ENCODE data around the gene SH2D6.

The SH2D6 gene

DNA sequence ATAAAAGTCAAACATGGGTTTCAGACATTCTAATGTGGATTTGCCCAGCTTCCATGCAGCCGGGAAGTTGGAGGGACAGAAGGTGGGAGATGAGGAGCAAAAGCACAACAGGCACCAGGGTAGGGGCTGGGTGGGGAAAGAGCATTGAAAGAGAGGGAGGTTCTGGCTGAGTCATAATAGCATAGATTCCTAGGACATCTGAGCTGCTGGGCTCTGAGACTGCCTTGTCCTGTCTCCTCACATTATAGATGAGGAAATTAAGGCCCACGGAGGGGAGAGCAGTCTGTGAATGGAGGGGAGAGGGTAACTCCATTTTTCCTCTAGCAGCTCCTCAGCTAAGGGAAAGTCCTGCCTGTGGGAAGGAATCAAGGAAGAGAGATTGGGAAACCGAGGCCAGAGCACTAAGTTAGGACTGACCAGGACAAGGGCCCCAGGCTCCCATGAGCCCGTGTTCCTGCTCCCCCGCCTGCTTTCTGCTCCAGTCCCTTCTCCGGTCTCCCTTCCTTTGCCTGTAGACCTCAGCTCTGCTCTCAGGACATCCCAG is 26.2 kb downstream of the SH2D6 start:
- no peaks in the 10 kb centered on the region for H3K36me3 ChIP-seq (replicated peaks)
- DNase-seq = no peak

DNA sequence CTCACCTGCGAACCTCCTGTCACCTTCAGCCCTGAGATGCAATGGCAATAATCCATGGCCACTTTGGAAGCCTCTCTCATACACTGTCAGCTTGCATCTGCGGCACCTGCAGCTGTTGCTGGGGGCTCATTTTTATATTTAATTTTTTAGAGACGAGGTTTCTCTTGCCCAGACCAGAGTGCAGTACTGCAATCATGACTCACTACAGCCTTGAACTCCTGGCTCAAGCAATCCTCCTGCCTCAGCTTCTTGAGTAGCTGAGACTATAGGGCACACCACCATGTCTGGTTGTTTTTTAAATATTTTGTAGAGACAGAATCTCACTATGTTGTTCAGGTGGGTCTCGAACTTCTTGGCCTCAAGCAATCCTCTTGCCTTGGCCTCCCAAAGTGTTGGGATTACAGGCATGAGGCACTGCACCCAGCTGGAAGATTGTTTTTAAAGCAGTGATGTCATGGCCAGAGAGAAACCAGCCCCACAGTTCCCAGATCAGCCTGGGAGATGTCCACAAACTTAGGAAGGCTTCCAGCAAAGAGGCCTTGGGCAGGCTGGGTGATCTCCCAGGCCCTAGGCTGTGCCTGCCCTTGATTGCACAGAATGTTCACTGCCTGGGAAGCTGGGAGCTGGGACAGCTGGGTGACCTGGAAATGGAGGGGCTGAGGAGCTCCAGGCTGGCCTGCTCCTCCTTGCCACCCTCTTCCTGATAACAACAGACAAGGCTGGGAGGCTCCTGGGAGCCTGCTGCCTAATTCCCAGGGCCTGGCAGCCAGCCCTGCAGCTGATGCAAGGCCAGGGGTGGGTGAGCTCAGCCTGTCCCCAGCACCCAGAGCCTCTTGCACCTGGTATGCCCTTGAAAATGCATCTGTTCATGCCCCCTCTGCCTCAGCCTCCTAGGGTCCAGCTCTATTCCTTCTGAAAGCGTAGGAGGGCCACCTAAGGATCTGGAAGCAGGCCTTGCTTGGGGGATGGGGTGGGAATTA is 27.1 kb downstream of the SH2D6 start:
- DNase-seq = no peak
- Histone ChIP-seq H3K27ac (peak overlapping the region; percentile 0), H3K27me3 (replicated peaks) (no peaks in the 10 kb centered on the region), H3K36me3 (replicated peaks) (no peaks in the 10 kb centered on the region), H3K4me3 (ENCODE audit: low read depth, low read length) (no peak overlapping the region)
- in situ Hi-C loops (cut with HindIII; ENCODE audit: low pct_ligation_motif_present, low sequenced_read_pairs) = no loop called here
- TF ChIP-seq, protein P1, sequence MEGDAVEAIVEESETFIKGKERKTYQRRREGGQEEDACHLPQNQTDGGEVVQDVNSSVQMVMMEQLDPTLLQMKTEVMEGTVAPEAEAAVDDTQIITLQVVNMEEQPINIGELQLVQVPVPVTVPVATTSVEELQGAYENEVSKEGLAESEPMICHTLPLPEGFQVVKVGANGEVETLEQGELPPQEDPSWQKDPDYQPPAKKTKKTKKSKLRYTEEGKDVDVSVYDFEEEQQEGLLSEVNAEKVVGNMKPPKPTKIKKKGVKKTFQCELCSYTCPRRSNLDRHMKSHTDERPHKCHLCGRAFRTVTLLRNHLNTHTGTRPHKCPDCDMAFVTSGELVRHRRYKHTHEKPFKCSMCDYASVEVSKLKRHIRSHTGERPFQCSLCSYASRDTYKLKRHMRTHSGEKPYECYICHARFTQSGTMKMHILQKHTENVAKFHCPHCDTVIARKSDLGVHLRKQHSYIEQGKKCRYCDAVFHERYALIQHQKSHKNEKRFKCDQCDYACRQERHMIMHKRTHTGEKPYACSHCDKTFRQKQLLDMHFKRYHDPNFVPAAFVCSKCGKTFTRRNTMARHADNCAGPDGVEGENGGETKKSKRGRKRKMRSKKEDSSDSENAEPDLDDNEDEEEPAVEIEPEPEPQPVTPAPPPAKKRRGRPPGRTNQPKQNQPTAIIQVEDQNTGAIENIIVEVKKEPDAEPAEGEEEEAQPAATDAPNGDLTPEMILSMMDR (IDR thresholded peaks at IDR 0.05; ENCODE audit: low read depth, low read length, missing control alignments) = no peak

More for the DNA sequence above, 26.2 kb downstream of the SH2D6 start:
- in situ Hi-C loops (cut with HindIII; ENCODE audit: low pct_ligation_motif_present, low sequenced_read_pairs) = no loop called here
- H3K27ac ChIP-seq = no peak overlapping the region
- no peaks in the 10 kb centered on the region for H3K27me3 ChIP-seq (replicated peaks)
- TF ChIP-seq, protein P1 (IDR thresholded peaks at IDR 0.05; ENCODE audit: low read depth, low read length, missing control alignments) = no peak
- no peak overlapping the region for H3K4me3 ChIP-seq (ENCODE audit: low read depth, low read length)

DNA sequence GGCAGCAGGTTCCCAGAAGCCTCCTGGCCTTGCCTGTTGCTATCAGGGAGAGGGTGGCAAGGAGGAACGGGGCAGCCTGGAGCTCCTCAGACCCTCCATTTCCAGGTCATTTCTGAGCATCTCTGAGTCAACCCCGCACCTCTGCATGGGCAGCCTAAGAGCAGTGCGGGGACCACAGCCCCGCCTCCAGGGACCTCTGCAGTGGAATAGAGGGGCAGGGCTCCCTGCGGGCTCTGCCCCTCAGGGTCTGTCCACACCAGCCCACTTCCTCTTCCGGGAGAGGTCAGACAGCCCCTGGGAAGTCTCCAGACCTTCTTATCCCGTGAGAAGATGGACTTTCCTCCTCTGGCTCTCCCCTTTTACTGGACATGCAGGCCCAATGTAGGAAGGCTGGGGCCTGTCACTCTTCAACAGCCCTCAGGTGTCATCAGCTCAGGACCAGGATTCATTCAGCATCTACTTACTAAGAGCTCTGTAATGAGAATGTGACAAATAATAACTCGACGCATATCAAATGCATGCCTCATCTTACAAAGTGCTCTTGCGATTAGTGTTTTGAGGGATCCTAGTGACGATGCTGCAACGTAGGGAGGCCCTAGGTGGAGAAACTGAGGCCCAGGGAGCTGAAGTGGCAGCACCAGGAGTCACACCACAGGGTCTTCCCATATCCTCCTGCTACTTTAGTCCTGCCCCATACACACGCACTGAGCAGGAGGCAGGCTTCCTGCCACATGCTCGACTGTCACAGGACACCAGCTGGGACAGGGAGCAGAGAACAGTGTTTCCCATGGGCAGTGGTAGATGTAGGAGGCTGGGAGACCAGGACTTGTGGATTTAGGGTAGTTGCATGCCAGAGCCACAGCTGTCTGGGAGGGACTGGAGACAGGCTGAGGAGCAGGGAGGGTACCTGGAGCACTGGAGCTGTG is 28.0 kb downstream of the SH2D6 start:
- TF ChIP-seq, protein P1 (IDR thresholded peaks at IDR 0.05; ENCODE audit: low read depth, low read length, missing control alignments) = no peak
- H3K27ac ChIP-seq = no peak overlapping the region
- no peak overlapping the region for H3K4me3 ChIP-seq (ENCODE audit: low read depth, low read length)
- no peaks in the 10 kb centered on the region for H3K36me3 ChIP-seq (replicated peaks)
- in situ Hi-C loops (cut with HindIII; ENCODE audit: low pct_ligation_motif_present, low sequenced_read_pairs) = no loop called here
- DNase-seq = no peak
- no peaks in the 10 kb centered on the region for H3K27me3 ChIP-seq (replicated peaks)

- in situ Hi-C loops (cut with HindIII; ENCODE audit: low pct_ligation_motif_present, low sequenced_read_pairs) = no loop called here
- Histone ChIP-seq H3K36me3 (replicated peaks) (no peaks in the 10 kb centered on the region), H3K27ac (no peak overlapping the region), H3K27me3 (replicated peaks) (no peaks in the 10 kb centered on the region), H3K4me3 (ENCODE audit: low read depth, low read length) (no peak overlapping the region)
- TF ChIP-seq, protein P1 (IDR thresholded peaks at IDR 0.05; ENCODE audit: low read depth, low read length, missing control alignments) = no peak
- no peak for DNase-seq
Observed at GRCh38 chr2:85447222-85447585, 28.7 kb downstream of the SH2D6 start.

GRCh38 chr2:85448461-85449213 is 30.1 kb downstream of the SH2D6 start:
- no peak overlapping the region for H3K4me3 ChIP-seq (ENCODE audit: low read depth, low read length)
- TF ChIP-seq, protein P1 (IDR thresholded peaks at IDR 0.05; ENCODE audit: low read depth, low read length, missing control alignments) = no peak
- DNase-seq = no peak
- in situ Hi-C loops (cut with HindIII; ENCODE audit: low pct_ligation_motif_present, low sequenced_read_pairs) = no loop called here
- H3K36me3 ChIP-seq (replicated peaks) = no peaks in the 10 kb centered on the region
- H3K27me3 ChIP-seq (replicated peaks) = no peaks in the 10 kb centered on the region
- no peak overlapping the region for H3K27ac ChIP-seq
